Esophagus muscularis mucosa (tissue), 4 donors: ENCODE results near the gene SDR9C7. TPM values are rescaled to one million over a fixed set of nuclear protein-coding genes. Genes with fewer than 3 reads are reported as not detected.
A peak's percentile ranks its signal among the peaks of the same experiment; 100 is the strongest.
"Not testable (repeated sequence)": the region's sequence is repeated elsewhere in the genome, so short reads cannot be mapped to it uniquely, and the experiment has no call there.

Experiments used
- DNase-seq: peaks from one replicate; pipeline ENCODE4 v3.0.0-alpha.2; 2017; ENCODE audit errors: extremely low spot score
- H3K27ac ChIP-seq, 4 donors: fragments of 200-600 bp; sonication (generic); replicated peaks in 1 of 4; 1 replicate in 3 of 4; 2 replicates in 1 of 4; pipeline ENCODE4 v1.5.1; 2016 to 2019; ENCODE audit warnings: mild to moderate bottlenecking in 1 of 4
- H3K27me3 ChIP-seq, 4 donors: fragments of 200-600 bp; sonication (generic); one replicate each; pipeline versions ENCODE4 v1.5.1 to v1.6.0; 2016 to 2019
- H3K36me3 ChIP-seq, 4 donors: fragments of 200-600 bp; sonication (generic); one replicate each; pipeline ENCODE4 v1.5.1; 2016 to 2019
- H3K4me1 ChIP-seq, 4 donors: fragments of 200-600 bp; sonication (generic); one replicate each; pipeline ENCODE4 v1.5.1; 2016 to 2019
- H3K4me3 ChIP-seq, 4 donors: fragments of 200-600 bp; sonication (generic); 1 replicate in 2 of 4; 2 replicates in 2 of 4; pipeline ENCODE4 v1.5.1; 2016 to 2019; ENCODE audit warnings: mild to moderate bottlenecking in 4 of 4, moderate library complexity in 1 of 4
- H3K9me3 ChIP-seq, 4 donors: fragments of 200-600 bp; sonication (generic); 1 replicate in 3 of 4; 2 replicates in 1 of 4; pipeline ENCODE4 v1.5.1; 2016 to 2019
- CTCF ChIP-seq, 3 experiments: fragments of 200-600 bp in 2 of 3; fragments of 450-650 bp in 1 of 3; sonication (generic) in 2 of 3; IDR thresholded peaks; one replicate each; pipeline ENCODE4 v1.5.1; 2017 to 2019; ENCODE audit warnings: antibody characterized with exemption in 3 of 3, mild to moderate bottlenecking in 2 of 3, moderate library complexity in 1 of 3
- EP300 ChIP-seq: sonication (generic); formaldehyde crosslinking; IDR thresholded peaks from one replicate; pipeline ENCODE4 v1.6.1; 2017; ENCODE audit warnings: antibody characterized with exemption
- POLR2A ChIP-seq: fragments of 450-650 bp; IDR thresholded peaks from one replicate; pipeline ENCODE4 v1.6.1; 2017; ENCODE audit warnings: antibody characterized with exemption, moderate library complexity, mild to moderate bottlenecking, low read depth
- POLR2AphosphoS5 ChIP-seq, 2 donors: sonication (generic); formaldehyde crosslinking; IDR thresholded peaks; one replicate each; pipeline ENCODE4 v1.6.1; 2017; ENCODE audit warnings: antibody characterized with exemption in 2 of 2
- WGBS: methylation state at CpG from one replicate; pipeline ENCODE4 v1.1.5; 2018; 5-methylcytosine and 5-hydroxymethylcytosine counted together
- intact Hi-C: fragments of 100-400 bp; cut with DNase I; formaldehyde crosslinking; loops from one replicate; pipeline ENCODE4 v1.15.1; 2023
- total RNA-seq, 4 donors: library from RNA; depleted of rRNA; stranded (reverse); fragments of >200 nt; gene quantifications; one replicate each; pipeline versions ENCODE4 v1.1.0 to v1.2.1, GENCODE V29; 2016

SDR9C7 gene
- total RNA-seq, 4 donors from 2014 or later = 0.40 to 0.42 TPM; not detected in 2

GRCh38 chr12:56894698-56895368 is 39.4 kb downstream of the SDR9C7 start:
- Histone ChIP-seq H3K27me3 (no peaks in the 10 kb centered on the region), H3K4me1 (no peaks in the 10 kb centered on the region), H3K36me3 (no peaks in the 10 kb centered on the region), H3K27ac (no peak overlapping the region), H3K9me3 (peaks cover 0 to 4% (median 1%) of the 10 kb centered on the region in 4 donors), H3K4me3 (no peak overlapping the region)
- peak; percentile 0 for DNase-seq
- TF ChIP-seq EP300 (no peak), POLR2AphosphoS5 (IDR thresholded peaks at IDR 0.05) (no peak), POLR2A (no peak), CTCF (IDR thresholded peaks at IDR 0.05) (no peak)
- 70% methylated on average over 5 of the region's 5 CpGs for WGBS
- intact Hi-C loops = no loop called here

GRCh38 chr12:56891885-56892284 is 42.3 kb downstream of the SDR9C7 start:
- intact Hi-C loops = not testable (repeated sequence)
- whole genome bisulfite sequencing = 60% methylated on average over 3 of the region's 3 CpGs

GRCh38 chr12:56886319-56886718 is 47.9 kb downstream of the SDR9C7 start:
- Histone ChIP-seq H3K27ac (no peak overlapping the region), H3K9me3 (peaks cover 0 to 7% (median 3%) of the 10 kb centered on the region in 4 donors), H3K36me3 (no peaks in the 10 kb centered on the region), H3K4me1 (no peaks in the 10 kb centered on the region), H3K4me3 (no peak overlapping the region), H3K27me3 (peaks cover 0 to 5% (median 0%) of the 10 kb centered on the region in 4 donors)
- intact Hi-C loops = no loop called here
- WGBS = 46% methylated on average over 3 of the region's 3 CpGs
- TF ChIP-seq CTCF (IDR thresholded peaks at IDR 0.05) (no peak), EP300 (no peak), POLR2A (no peak), POLR2AphosphoS5 (IDR thresholded peaks at IDR 0.05) (no peak)
- peak; percentile 47 for DNase-seq

More at GRCh38 chr12:56891885-56892284, 42.3 kb downstream of the SDR9C7 start:
- H3K27ac ChIP-seq, H3K27me3 ChIP-seq, H3K36me3 ChIP-seq, H3K9me3 ChIP-seq, H3K4me1 ChIP-seq, H3K4me3 ChIP-seq: not testable (repeated sequence)
- DNase-seq = peak; percentile 10

- peaks cover 0 to 7% (median 3%) of the 10 kb centered on the region in 4 donors for H3K9me3 ChIP-seq
Observed at GRCh38 chr12:56885316-56885715, 48.9 kb downstream of the SDR9C7 start.

GRCh38 chr12:56884421-56884820 is 49.8 kb downstream of the SDR9C7 start:
- H3K27me3 ChIP-seq = peaks cover 0 to 6% (median 0%) of the 10 kb centered on the region in 4 donors
- no peak for DNase-seq
- no peak overlapping the region for H3K4me3 ChIP-seq
- H3K36me3 ChIP-seq = no peaks in the 10 kb centered on the region
- H3K9me3 ChIP-seq = peaks cover 0 to 7% (median 3%) of the 10 kb centered on the region in 4 donors
- TF ChIP-seq EP300 (no peak), POLR2A (no peak), CTCF (IDR thresholded peaks at IDR 0.05) (no peak), POLR2AphosphoS5 (IDR thresholded peaks at IDR 0.05) (no peak)
- intact Hi-C loops = no loop called here
- H3K27ac ChIP-seq = no peak overlapping the region
- H3K4me1 ChIP-seq = no peaks in the 10 kb centered on the region
- WGBS = 38% methylated on average over 1 of the region's 1 CpG

More at GRCh38 chr12:56885316-56885715, 48.9 kb downstream of the SDR9C7 start:
- Histone ChIP-seq H3K4me1 (no peaks in the 10 kb centered on the region), H3K4me3 (no peak overlapping the region), H3K27ac (no peak overlapping the region), H3K36me3 (no peaks in the 10 kb centered on the region), H3K27me3 (peaks cover 0 to 5% (median 0%) of the 10 kb centered on the region in 4 donors)
- intact Hi-C loops = no loop called here
- DNase-seq = no peak
- TF ChIP-seq POLR2A = no peak
- TF ChIP-seq CTCF (IDR thresholded peaks at IDR 0.05) = no peak
- TF ChIP-seq EP300 = no peak
- no peak for TF ChIP-seq POLR2AphosphoS5 (IDR thresholded peaks at IDR 0.05)
- 83% methylated on average over 1 of the region's 1 CpG for WGBS

- WGBS = 97% methylated on average over 3 of the region's 3 CpGs
- intact Hi-C loops, H3K4me3 ChIP-seq, H3K36me3 ChIP-seq, H3K9me3 ChIP-seq, H3K4me1 ChIP-seq, H3K27ac ChIP-seq: not testable (repeated sequence)
- H3K27me3 ChIP-seq = peaks cover 0 to 11% (median 0%) of the 10 kb centered on the region in 4 donors
- peak; percentile 10 for DNase-seq
Observed at GRCh38 chr12:56882407-56882806, 51.8 kb downstream of the SDR9C7 start.
